HG03442 (cell line): ENCODE results near the gene SOCS1.

Experiments
- ATAC-seq: cut with Tn5 transposase; IDR thresholded peaks from one replicate; pipeline ENCODE4 v1.9.1; 2021; ENCODE audit warnings: mild to moderate bottlenecking, moderate library complexity; ENCODE audit not compliant: unreplicated experiment

The SOCS1 gene

DNA sequence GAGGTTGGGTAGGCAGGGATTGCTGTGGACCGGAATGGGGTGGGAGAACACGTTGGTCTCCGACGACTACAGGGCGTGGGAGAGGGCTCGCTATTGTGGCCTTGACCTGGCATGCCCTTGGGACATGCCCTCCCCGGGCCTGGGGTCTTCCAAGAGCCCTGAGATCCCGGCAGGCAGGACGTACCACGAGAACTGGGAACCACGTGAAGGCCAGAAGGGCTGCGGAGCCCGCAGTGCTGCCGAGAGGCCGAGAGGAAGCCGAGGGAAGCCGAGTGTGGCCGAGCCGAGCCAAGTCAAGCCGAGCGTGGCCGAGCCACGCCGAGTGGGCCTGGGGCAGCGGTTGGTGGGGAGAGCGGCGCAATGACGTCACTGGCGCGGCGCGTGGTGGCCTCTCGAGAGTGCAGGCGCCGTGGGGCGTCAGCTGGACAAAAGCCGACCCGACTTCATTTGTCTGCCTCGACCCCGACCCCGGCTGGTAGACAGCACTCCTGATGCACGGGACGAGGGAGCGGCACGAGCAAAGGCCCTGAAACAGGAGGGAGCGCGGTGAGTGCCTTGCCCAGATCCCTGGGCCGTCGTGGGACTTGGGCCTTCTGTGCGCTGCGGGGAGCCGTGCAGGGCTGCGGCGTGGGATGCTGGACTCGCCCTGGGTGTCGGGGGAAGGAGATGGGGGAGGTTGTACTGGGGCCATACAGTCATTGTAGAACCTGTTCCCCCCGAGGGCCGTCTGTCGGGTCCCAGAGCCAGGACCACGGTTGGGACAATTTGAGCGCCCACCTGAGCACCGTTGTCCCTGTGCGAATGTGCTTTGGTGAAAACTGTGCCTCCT lies 6.6 kb downstream of the SOCS1 start:
- ATAC-seq: no peak

DNA sequence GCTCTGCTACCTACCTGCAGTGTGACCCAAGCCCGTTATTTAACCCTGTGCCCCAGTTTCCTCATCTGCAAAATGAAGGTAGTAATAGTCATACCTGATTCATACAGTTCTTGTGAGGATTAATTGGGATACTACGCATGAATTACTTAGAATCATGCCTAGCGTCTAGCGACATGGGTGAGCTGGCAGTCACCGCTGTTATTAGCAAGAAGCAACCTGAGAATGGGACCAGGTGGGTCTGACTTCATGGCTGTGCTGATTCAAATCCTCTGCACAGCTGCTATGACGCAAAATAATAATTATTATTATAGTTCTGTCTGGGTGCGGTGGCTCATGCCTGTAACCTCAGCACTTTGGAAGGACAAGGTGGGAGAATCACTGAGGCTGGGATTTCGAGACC lies 7.9 kb downstream of the SOCS1 start:
- ATAC-seq: no peak

DNA sequence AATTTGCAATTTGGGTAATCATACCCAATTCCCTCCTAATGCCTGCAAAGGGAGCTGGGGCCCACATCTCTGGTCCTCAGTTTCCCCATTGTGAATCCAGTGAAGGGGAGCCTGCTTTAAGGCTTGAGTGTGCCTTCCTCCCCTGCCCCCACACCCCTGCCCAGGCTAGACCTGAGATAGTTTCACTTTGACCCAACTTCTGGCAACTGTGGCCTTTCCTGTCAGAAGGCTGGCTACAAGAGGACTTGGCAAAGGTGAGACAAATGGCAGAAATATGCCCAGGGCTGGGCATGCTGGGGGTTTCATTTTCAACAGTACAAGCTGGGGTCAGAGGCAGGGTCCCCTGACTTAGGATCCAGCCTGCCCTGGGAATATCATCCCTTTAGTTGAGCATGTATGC lies 10.0 kb downstream of the SOCS1 start:
- no peak for ATAC-seq

GRCh38 chr16:11245222-11245737 lies 10.7 kb downstream of the SOCS1 start:
- ATAC-seq: no peak

DNA sequence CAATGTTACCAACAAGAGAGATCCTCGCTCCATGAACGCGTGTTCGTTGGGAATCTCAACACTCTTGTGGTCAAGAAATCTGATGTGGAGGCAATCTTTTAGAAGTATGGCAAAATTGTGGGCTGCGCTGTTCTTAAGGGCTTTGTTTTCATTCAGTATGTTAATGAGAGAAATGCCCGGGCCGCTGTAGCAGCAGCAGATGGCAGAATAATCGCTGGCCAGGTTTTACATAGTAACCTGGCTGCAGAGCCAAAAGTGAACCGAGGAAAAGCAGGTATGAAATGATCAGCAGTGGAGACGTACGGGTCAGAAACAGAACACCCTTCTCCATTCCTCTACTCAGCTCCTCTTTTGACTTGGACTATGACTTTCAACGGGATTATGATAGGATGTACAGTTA lies 13.3 kb downstream of the SOCS1 start:
- no peak for ATAC-seq

DNA sequence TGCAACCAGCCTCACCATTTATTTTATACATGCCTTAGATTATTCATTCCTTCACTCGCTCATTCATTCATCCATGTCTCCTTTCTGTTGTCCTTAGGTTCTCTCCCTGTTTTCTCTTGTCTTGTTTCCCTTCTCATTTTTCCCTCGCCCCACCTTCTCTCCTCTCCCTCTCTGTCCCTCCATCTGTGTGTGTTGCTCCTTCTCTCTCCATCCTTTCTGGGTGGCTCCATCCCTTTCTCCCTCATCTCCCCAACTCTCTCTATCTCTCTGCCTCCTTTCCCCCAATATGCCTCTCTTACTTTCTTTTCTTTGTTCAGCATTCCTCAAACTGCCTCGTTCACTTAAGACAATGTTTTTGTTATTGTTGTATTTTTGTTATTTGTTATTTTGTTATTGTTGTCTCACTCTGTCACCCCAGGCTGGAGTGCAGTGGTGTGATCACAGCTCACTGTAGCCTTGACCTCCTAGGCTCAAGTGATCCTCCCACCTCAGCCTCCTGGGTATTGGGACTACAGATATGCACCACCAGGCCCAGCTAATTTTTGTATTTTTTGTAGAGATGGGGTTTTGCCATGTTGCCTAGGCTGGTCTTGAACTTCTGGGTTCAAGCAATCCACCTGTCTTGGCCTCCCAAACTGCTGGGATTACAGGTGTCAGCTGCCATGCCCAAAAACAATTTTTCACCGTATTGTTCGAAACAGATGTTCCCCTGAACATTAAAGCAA lies 14.4 kb downstream of the SOCS1 start:
- ATAC-seq: no peak

DNA sequence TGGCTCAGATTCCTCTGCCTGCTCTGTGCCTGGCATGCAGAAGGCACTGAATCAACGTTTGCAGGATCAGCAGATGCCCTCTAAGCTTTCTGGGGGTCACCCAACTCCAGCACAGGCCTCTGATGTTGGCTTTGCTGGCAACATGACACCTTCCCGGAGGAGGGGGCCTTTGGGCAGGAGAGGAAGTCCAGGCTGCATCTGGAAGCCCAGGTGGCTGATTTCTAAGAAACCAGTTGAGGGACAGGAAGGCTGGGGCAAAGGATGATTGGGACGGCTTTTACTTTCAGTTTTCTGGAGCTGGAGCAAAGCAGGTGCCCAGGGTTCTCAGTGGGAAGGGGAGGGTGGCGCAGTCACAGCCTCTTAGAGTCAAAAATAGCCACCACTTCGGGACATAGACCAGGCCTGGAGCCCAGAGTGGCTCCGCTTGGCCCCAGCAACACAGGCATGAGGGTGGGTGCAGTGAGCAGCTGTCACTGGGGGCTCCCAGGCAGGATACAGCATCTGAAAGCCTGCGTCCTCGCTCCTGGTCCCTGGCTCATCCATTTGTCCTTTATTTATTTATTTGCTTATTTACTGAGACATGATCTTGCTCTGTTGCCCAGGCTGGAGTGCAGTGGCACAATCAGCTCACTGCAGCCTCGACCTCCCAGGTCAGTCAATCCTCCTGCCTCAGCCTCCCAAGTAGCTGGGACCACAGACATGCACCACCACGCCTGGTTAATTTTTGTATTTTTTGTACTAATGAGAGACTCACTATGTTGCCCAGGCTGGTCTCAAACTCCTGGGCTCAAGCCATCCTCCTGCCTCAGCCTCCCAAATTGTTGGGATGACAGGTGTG lies 15.1 kb downstream of the SOCS1 start:
- no peak for ATAC-seq

- ATAC-seq: no peak
Measured at GRCh38 chr16:11239644-11240632, 16.1 kb downstream of the SOCS1 start.

DNA sequence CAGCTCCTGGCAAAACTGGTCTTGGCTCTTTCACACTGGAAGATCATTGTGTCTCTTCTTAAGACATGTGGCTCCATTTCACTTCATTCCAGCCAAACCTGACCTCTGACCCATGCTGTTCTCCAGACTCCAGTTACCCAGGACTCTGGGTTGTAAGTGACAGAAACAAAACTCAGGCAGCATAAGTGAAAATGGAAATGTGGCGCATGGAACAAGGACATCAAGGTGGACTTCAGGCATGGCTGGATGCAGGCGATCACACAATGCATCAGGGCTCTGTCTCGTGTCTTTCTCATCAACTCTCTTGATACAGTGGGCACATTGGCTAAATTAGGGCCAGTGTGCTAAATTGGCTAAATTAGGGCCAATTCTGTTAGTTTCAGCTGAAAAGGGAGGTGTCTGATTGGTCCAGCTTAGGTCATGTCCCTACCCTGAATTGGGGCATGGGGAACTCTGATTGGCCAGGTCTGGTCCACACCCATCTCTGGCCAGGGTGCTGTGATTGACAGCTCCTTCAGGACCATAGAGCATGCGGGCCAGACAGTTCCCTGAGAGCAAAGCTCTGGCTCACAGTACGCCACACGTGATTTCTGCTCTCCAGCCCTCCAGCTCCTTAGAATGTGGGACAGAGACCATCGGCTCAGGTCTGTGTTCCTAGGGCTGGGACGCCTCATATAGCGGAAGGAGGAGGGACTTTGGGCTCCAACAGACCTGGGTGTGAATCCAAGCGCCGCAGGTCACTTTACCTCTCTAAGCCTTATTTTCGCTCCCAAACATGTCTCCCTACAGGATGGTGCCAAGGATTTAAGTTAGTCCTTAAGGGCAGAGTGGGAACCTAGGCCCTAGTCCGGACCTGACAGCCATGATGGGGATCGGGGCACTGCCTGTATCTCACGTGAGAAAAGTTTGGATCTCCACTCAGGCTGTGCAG lies 17.5 kb downstream of the SOCS1 start:
- no peak for ATAC-seq

DNA sequence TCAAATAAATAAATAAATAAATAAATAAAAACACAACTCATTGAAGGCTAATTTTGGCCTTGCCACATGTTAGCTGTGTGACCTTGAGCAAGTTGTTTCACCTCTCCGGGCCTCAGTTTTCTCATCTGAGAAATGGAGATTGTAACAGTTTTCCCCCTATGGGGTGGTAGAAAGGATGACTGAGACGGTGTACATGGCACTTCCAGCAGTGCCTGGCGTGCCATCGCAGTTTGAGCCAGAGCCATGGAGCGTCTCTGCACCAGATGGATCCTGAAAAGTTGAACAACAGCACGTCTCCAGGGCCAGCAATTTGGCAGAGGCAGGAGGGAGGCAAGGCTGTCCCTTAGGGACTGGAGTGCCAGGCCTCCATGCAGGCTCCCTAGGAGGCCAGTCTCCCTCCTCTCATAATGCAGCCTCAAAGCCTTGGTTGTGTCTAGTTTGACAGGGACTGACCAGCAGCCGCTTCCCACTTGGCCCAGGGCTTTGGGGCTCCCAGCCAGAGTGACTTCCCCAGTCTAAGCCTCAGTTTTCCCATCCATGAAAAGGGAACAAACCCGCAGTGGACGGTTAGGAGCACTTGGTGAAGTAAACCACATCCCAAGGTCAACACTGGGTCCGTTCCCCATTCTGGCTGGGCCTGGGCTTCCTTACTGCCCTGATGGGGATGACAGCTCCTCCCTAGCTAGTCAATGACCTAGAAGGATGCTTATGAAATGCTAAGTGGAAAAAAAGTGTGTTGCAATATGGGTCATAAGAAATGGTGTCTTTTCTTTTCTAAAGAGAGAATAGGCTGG lies 19.3 kb downstream of the SOCS1 start:
- no peak for ATAC-seq

DNA sequence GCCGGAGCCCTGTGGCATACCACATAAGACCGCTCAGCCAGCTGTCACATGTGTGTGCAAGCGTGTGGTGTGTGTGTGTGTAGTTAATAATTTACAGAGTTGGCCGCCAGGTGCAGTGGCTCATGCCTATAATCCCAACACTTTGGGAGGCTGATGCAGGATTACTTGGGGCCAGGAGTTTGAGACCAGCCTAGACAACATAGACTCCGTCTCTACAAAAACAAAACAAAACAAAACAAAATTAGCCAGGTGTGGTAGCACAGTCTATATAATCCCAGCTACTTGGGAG lies 20.4 kb downstream of the SOCS1 start:
- ATAC-seq: no peak

DNA sequence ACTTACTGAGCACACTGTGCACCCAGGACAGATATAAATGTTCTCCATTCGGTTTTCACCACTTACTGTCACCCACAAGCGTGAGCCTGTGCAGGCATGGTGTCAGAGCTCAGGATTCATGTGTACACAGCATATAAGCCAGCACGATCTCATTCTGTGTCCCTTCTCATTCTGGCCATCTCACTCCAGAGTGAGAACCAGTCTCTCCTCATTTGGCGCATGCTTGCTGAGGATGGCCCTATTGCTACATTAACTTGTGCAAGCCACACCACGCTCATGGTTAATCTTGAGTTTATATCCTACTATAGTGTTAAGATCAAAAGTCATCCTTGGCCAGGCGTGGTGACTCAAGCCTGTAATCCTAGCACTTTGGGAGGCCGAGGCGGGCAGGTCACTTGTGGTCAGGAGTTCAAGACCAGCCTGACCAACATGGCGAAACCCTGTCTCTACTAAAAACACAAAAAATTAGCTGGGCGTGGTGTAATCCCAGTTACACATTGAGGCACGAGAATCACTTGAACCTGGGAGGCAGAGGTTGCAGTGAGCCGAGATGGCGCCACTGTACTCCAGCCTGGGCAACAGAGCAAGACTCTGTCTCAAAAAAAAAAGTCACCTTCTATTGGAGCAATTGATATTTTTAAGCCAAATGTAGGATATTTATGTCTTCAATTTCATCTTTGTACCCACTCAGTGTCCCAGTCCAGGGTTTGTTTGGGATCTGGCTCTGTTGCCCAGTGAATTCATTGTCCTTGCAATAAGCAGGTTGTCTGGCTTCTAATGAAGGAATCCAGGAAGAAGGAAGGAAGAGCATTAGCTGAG lies 20.9 kb downstream of the SOCS1 start:
- no peak for ATAC-seq

DNA sequence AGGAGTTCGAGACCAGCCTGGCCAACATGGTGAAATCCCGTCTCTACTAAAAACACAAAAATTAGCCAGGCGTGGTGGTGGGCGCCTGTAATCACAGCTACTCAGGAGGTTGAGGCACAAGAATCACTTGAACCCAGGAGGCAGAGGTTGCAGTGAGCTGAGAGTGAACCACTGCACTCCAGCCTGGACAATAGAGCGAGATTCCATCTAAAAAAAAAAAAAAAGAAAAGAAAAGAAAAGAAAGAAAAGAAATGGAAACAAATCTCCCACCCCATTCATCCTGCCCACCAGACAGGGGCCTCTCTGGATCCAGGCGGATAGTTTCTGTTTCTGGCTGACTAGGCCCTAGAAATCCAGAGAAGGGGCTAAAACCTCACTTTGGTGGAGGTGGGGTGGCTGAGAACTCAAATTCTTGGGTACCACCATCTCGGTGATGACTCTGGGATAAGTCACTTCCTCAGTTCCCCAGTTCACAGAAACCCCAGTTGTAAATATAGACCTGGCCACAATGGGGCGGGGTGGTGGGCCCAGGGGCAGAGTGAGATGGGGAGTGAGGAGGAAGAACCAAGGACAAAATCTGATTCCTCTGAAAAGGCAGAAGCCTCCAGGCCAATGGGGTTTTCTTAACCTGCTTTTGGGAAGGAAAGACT lies 22.2 kb downstream of the SOCS1 start:
- ATAC-seq: no peak

GRCh38 chr16:11232852-11233726 lies 22.9 kb downstream of the SOCS1 start:
- peak; percentile 57 for ATAC-seq

DNA sequence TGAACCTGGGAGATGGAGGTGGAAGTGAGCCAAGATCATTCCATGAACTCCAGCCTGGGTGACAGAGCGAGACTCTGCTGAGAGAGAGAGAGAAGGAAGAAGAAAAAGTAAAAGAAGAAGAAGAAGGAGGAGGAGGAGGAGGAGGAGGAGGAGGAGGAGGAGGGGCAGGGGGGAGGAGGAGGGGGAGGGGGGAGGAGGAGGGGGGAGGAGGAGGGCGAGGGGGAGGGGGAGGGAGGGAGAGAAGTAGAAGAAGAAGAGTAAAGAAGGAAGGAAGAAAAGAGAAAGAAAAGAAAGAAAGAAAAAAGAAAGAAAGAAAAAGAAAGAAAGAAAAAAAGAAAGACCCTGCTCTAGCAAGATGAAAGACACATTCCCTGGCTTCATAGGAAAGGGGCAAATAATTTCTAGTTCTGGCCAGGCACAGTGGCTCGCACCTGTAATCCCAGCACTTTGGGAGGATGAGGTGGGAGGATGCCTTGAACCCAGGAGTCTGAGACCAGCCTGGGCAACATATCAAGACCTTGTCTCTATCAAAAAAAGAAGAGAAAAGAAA lies 23.6 kb downstream of the SOCS1 start:
- ATAC-seq: no peak
